Caki2 (cell line): Measurements from ENCODE around the gene SERPINB8. TPM values are rescaled to one million over a fixed set of nuclear protein-coding genes. Genes with fewer than 3 reads are reported as not detected.

ENCODE experiments used
- DNase-seq: peaks from one replicate; pipeline ENCODE4 v3.0.0-alpha.2; 2015; ENCODE audit warnings: low read depth
- in situ Hi-C: cut with HindIII; loops from 2 replicates; pipeline ENCODE4 v1.10.0; 2016; ENCODE audit warnings: low sequenced_read_pairs, low pct_unique_long_range_greater_than_20kb, mixed read lengths
- total RNA-seq: library from RNA; depleted of rRNA; stranded (reverse); fragments of >200 nt; shearing (Covaris generic); gene quantifications from 2 replicates; pipeline ENCODE4 v1.2.3, GENCODE V29; 2014; ENCODE audit warnings: low replicate concordance

The SERPINB8 gene
- total RNA-seq, 1 experiment from 2014 or later: 4.9 TPM

DNA sequence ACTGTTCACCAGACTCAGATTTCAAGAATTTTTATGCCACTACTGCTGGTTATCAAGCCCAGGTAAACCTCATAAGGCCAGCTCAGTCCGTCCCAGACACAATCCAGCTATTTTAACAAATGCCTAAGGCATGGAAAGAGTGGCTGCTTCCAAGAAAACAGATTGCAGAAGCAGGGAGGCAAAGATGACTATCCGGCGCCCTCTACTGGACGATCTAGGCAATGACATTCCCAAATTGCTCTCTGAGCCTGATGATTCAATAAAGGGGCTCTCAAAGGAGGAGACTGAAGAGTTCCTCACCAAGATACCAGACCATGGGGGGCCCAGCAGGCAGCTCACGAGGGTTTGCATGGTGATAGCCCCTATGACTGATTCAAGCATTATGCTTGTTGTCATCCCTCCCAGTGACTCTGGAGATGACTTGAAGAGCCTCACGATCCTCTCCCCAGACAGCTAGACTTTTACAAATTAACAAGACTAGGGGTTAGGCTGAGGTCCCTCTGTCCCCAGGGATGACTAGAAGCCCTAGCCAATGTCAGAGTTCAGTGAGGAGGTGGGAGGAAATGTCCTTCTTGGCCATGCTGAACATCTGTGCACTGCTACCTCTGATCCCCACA, 25.0 kb downstream of the SERPINB8 start:
- in situ Hi-C loops: no loop called here
- peak; percentile 27 for DNase-seq

DNA sequence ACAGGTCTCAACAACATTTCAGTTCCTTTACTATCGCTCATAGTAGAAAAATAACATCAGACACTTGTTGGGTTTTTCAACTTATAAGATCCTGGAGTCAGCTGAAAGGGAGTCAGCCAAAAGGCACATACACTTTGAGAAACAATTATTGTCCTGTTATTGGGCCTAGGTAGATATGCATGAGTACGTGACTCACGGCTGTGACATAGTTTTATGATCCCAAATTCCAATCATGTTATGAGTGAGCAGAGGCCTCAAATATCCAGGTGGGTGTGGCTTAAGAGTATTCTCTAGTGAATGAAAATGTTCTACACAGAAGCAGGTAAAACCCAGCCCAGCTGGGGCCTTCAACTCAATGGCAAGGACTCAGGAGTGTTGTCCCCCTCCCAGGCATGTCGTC, 27.2 kb downstream of the SERPINB8 start:
- DNase-seq: no peak
- in situ Hi-C loops: no loop called here

DNA sequence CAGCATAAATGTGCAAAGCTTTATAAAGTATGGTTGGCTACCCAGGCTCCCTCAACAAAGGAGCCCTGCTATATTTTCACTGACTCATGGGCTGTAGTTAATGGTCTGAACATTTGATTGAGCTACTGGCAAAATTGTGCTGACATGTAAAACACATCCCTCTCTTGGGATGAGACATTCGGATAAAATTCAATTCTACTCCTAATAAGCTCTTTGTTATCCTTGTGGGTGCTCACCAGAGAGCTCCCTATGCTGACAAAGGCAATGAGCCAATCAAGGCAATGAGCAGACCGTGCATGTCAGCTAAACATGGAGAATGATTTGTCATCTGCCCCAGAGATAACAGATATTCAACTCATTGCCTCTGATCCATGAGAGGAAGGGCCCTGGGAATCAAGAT, 27.7 kb downstream of the SERPINB8 start:
- in situ Hi-C loops: no loop called here
- no peak for DNase-seq

DNA sequence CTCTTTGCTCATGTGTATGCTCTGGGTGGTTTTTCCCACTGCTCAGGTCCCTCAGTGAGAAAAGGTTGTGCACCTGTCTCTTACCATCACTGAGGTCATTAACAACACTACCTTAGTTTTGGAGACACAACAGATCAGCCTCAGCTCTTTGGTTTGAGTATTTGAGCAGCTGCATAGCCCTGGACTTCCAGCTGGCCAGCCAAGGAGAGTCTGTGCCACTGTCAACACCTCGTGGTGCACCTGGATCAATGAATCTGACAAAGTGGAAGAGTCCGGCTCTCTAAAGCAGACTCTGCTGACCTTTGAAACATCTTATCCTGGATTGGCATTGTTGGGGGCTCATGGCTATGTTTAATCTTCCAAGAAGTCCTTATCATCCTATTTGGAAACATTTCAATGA, 30.0 kb downstream of the SERPINB8 start:
- in situ Hi-C loops: no loop called here
- DNase-seq: no peak

DNA sequence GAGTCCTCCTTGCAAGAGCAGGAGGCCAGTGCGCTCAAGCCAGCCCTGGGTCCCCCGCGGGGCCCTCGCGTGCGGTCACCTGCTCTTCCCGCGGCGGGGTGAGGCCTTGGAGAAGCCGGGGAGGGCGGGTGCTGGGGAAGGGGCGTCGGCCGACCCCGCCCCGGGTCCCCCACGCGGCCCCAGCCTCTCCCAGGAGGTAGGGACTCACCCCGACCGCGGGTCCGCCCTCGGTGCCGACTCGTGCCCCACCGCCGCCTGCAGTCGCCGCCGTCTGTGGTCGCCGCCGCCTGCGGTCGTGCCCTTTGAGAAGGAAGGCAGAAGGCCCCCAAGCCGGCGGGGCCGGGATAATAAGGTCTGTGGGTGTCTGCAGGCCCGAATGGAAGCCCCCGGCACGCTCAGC, 32.7 kb downstream of the SERPINB8 start:
- DNase-seq: no peak
- in situ Hi-C loops: no loop called here

DNA sequence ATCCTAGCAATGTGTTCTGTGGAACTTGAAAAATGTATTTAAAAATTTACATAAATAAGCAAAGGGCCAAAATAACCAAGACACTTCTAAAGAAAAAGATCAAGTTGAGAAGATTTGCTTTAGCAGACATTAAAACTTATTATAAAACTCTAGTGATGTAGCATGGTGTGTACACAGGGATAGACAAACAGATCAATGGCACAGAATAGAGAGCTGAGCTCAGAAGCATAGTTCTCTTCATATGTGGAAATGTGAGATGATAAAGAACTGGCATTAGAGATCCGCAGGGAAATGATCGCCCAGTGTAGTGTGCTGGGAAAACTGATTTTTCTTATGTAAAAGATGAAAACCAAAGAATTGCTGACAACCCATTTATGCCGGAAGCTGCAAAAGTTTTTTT, 39.4 kb downstream of the SERPINB8 start:
- no peak for DNase-seq
- in situ Hi-C loops: no loop called here

DNA sequence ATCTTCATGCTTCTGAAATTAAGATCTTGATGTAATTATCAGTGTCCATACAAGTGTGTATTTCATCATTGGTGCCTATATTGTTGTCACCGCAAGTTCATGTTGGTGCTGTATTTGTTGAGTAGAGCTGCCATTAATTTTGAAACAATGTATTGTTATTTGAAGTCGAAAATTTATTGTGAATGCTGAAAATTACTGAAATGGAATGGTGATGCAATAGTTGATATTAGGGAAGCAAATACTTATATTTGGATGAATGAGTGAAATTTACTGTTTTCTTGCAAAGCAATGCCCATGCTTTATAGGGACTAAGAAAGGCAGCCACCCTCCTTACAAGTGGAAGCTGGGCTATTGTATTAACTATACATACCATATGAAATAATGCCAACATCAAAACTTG, 41.6 kb downstream of the SERPINB8 start:
- in situ Hi-C loops: no loop called here
- no peak for DNase-seq

DNA sequence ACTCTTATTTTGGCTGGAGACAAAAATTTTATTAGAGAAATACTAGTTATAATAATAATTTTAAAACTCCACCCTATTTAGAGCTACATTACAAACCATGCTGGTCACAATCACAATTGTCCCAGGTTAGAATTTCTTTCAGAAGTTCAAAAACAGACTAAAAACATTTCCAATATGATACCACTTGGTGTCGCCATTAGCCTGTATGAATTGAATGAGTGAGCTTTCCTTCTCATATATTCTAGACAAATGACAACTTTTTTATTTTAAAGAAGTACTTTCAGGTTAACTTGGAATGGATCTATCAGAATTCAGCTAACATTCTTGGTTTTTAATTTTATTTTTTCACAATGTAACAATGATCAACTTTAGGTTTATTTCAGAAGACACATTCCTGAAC, 48.0 kb downstream of the SERPINB8 start:
- no peak for DNase-seq
- in situ Hi-C loops: no loop called here

DNA sequence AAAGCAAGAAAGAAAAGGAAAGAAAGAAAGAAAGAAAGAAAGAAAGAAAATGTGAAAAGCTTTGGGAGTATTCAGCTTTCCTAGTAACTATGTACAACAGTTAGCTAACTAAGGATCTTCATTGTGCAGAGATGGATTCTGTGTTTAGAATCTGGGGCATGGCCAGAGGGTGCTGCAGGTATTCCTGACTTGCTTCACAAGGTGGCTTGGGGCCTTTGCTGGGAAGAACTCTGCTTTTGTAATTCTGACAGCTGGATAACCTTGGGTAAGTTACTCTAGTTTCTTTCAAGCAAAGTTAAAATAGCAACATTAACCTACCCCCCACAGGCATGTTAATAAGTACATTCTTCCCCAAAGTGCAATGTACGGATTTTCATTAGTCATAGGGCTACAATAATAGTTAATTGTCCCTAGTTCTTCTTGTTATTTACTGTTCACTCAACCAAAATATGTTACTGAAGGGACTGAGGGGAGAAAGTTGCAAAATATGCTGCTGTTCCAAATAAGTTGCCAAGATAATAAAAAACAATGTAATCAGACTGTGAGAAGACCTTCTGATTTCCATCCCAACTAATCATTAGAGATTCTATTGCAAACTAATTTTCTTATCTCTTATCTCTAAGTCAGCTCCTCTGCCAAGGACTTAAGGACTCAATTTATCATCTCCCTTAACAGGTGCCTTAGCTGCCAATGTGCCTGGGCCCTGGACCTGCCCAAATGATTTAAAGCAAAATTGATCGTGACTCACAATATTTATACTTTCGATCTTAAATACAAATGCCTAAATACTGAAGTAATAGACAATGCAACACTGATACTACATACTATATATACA, 50.3 kb downstream of the SERPINB8 start:
- no peak for DNase-seq

DNA sequence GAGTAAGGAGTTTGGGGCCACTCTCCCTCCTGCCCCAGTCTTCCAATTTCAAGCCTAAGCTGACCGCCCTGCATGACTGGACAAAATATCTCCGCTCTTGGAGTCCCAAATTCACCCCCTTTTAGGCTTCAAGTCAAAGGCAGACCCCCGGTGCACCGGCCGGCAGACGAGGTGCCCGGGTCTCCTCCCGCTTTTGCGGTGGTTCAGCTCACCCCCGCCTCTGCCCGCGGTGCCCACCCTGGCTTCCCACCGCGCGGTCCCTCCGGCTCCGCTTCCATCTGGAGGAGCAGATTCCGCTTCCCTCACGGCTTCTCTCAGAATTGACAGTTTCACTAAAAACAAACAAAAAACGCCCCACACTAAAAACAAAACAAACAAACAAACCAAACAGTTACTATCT, 56.5 kb downstream of the SERPINB8 start:
- no peak for DNase-seq
- in situ Hi-C loops: no loop called here

More for the DNA sequence above, 50.3 kb downstream of the SERPINB8 start:
- in situ Hi-C loops: no loop called here

DNA sequence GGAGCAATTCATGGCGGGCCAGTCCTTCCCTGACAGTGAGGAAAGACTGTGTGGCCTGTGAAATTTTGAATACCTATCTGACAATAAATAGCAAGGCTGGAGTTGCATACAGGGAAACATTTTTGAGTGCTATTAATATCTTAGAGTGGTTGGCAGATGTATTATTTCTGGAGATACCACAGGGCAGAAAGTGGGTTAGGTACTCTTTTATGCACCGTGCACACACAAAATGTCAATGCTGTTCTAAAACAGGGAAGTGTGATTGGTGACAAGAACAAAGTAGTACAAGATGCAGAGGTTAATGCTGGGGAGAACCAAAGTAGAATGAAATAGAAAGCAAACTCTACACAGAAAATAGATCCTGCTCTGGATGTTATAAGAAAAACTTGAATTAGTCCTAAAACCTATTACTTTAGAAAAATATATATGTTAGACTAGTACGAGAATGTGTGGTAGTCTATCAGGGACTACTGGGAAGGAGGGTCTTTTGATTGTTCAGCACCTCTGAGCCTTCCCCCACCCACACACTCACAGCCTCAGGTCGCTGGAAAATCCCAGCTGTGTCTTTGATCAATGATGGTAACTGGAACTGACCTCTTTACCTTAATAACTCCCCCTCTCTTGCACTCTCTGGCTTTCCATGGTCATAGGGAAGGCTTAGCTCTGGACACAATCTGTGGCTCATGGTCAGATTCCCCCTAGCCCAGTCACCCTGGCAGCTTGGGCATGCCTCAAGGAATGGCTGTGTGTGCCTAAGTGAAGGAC, 58.2 kb downstream of the SERPINB8 start:
- in situ Hi-C loops: no loop called here
- DNase-seq: no peak

DNA sequence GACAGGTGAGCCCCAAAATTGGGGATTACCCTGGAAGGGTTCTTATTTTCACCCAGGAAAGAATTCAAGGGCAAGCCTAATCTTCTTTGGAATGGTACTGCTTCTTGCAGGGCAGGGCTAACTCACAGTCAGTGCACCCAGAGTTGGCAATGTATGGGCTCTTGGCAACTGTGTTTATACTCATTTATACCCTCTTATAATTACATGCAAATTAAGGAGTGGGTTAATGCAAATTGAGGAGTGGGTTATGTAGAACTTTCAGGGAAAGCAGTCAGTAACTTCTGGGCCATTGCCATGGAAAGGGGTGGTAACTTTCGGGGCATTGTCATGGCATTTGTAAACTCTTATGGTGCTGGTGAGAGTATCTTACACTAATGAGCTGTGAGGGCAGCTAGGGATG, 59.2 kb downstream of the SERPINB8 start:
- in situ Hi-C loops: no loop called here
- DNase-seq: no peak

DNA sequence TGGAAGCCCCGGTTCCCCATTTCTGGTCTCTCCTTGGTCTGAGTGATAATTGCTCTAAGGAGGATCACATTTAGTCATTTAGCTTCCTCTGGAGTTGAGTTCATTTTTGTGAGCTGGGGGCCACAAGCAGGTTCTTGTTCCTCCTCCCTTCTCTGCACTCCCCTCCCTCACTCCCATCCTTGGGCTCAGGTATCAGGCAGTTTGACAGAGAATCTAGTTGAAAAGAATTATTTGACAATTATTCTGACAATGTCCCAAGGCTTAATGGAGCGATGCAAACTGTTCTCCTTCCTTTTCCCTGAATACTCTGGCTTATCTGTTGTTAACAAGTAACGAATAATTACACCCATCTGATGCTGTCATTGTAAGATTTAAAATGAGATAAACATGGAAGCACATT, 61.5 kb downstream of the SERPINB8 start:
- in situ Hi-C loops: no loop called here
- no peak for DNase-seq

DNA sequence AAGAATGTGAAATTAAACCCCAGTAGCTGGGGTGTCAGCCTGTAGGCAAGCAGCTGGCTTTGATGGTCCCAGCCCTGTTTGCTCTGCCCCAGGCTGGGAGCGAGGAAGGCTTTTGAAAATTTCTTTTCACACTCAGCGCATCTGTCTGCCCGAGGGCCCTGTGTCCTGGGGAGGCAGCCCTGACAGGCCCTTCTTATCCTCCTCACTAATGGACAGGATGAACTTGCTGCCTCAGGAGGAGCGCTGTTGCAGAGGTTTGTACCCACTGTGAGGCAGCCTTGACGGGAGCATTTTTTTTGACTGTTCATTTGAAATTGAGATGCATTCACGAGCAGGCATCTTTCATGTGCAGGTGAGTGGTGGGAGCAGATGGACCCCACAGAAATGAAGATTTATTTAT, 62.4 kb downstream of the SERPINB8 start:
- in situ Hi-C loops: no loop called here

DNA sequence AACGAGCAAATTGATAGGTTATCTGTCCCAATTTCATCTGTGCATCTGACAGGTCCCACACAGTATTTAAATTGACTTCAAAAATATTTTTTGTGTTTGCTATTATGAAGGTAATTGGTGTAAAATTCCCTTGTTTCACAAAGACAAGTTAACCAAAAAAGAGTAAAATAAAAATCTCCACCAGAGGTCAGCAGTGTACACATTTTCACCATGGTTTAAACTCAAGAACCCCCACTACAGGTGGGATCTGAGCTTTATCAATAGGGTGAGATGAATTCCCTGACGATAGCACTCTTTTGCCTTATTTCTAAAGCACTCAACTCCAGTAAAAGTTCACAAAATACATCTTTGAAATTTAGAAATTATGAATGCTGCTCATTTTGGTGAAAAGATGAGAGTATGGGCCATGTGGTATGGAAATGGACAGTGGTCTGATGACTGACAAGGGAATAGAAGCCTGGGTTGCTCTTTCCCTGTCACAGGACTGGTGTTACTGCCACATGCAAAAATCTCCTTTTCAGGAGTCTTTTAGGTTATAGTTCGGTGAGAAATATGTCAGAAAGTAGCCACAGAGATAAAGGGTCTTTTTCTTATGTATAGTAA, 68.0 kb downstream of the SERPINB8 start:
- peak; percentile 6 for DNase-seq
- in situ Hi-C loops: no loop called here

More for the DNA sequence above, 62.4 kb downstream of the SERPINB8 start:
- no peak for DNase-seq
